Nephron (organoid): Measurements from ENCODE around the gene TCERG1L.

Experiments used
- H3K27ac Mint-ChIP-seq, 3 experiments: 2 replicates each; pipeline ENCODE4 v1.8.0; 2020; ENCODE audit warnings: mixed read lengths in 3 of 3, mild to moderate bottlenecking in 2 of 3, moderate library complexity in 1 of 3
- H3K27me3 Mint-ChIP-seq: 2 replicates; pipeline ENCODE4 v1.8.0; 2021; ENCODE audit warnings: low read depth, mild to moderate bottlenecking, moderate library complexity, mixed read lengths
- H3K36me3 Mint-ChIP-seq: 2 replicates; pipeline ENCODE4 v1.8.0; 2020; ENCODE audit warnings: low read depth, mixed read lengths
- H3K4me1 Mint-ChIP-seq: 2 replicates; pipeline ENCODE4 v1.8.0; 2020; ENCODE audit warnings: mixed read lengths
- H3K4me3 Mint-ChIP-seq, 3 experiments: 2 replicates each; pipeline ENCODE4 v1.8.0; 2020; ENCODE audit warnings: mild to moderate bottlenecking in 3 of 3, mixed read lengths in 3 of 3, moderate library complexity in 2 of 3
- H3K9me3 Mint-ChIP-seq: 2 replicates; pipeline ENCODE4 v1.8.0; 2020; ENCODE audit warnings: mixed read lengths
- TF ChIP-seq, protein P1 (sequence below), 3 experiments: fragments of 200-600 bp; sonication (generic); IDR thresholded peaks; one replicate each; pipeline ENCODE4 v1.5.0; 2021; ENCODE audit warnings: antibody characterized with exemption in 3 of 3; ENCODE audit not compliant: unreplicated experiment in 3 of 3

TCERG1L gene

DNA sequence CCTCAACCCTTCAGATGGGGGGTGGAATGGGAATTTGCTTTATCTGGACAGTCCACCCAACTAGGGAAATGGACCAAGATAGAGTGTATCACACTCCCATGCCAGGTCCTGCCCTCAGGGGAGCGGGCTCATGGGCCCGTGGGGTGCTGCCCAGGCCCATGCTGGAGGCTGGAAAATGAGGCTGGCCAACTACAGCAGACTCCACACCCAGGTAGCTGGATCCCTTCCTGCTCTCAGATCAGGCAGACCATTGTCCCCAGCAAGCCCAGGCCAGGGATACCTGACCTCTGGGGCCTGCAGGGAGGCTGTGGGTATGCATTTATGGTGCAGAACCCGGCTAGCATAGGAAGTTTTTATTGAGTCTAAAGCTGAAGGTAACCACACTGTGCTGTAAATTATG, 162.4 kb downstream of the TCERG1L start:
- H3K4me3 Mint-ChIP-seq = no peak overlapping the region
- TF ChIP-seq, protein P1, sequence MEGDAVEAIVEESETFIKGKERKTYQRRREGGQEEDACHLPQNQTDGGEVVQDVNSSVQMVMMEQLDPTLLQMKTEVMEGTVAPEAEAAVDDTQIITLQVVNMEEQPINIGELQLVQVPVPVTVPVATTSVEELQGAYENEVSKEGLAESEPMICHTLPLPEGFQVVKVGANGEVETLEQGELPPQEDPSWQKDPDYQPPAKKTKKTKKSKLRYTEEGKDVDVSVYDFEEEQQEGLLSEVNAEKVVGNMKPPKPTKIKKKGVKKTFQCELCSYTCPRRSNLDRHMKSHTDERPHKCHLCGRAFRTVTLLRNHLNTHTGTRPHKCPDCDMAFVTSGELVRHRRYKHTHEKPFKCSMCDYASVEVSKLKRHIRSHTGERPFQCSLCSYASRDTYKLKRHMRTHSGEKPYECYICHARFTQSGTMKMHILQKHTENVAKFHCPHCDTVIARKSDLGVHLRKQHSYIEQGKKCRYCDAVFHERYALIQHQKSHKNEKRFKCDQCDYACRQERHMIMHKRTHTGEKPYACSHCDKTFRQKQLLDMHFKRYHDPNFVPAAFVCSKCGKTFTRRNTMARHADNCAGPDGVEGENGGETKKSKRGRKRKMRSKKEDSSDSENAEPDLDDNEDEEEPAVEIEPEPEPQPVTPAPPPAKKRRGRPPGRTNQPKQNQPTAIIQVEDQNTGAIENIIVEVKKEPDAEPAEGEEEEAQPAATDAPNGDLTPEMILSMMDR (IDR thresholded peaks at IDR 0.05; ENCODE audit: unreplicated experiment in 3 of 3) = no peak
- peaks cover 30% of the 10 kb centered on the region for H3K4me1 Mint-ChIP-seq
- H3K36me3 Mint-ChIP-seq = peaks cover 6% of the 10 kb centered on the region
- H3K27ac Mint-ChIP-seq = no peak overlapping the region
- peaks cover 26% of the 10 kb centered on the region for H3K9me3 Mint-ChIP-seq
- peaks cover 25% of the 10 kb centered on the region for H3K27me3 Mint-ChIP-seq

DNA sequence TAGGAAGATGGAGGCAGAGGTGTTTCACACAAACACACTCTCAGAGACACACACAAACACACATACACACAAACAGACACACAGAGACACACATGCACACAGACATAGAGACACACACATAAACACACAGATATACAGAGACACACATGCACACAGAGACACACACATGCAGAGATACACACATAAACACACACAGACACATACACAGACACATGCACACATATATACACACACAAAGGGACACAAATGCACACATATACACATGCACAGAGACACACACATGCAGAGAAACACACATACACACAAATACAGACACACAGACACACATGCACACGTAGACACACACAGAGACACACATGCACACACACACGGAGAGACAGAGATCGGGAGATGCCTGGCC, 163.3 kb downstream of the TCERG1L start:
- Mint-ChIP-seq H3K27me3 (peaks cover 25% of the 10 kb centered on the region), H3K36me3 (peaks cover 6% of the 10 kb centered on the region), H3K9me3 (peaks cover 19% of the 10 kb centered on the region), H3K4me3 (no peak overlapping the region), H3K4me1 (peaks cover 34% of the 10 kb centered on the region), H3K27ac (no peak overlapping the region)
- TF ChIP-seq, protein P1 (IDR thresholded peaks at IDR 0.05; ENCODE audit: unreplicated experiment in 3 of 3) = no peak

DNA sequence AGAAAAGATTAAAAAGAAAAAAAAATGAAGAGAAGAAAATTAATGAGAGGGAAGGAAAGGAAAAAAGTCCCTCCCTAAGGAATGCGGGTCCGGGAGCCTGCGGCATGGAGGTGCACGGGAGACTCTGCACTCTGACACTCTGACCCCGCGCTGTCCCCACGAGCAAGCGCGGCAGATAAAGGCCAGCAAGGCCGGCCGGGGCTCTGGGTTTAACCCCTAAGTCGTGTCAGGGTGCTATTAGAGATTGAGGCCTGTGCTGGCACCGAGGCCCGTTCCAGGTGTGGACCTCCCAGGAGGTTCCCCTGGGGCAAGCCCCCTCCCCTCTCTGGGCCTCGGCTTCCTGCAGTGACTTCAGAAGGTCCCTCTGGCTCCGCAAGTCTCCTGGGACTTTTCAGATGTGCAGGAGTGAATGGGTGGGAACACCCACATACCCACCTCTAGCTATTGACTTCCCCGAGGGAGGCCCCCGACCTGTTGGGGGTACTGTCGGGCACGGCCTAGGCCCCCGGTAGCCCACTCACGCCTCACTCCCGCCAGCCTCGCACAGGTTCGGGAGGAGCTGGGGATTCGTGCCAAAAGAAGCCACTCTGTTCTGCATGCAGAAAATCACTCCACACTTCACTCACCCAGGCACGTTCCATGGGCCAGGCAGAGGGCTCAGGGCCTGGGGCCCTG, 164.1 kb downstream of the TCERG1L start:
- peaks cover 22% of the 10 kb centered on the region for H3K27me3 Mint-ChIP-seq
- peaks cover 4% of the 10 kb centered on the region for H3K36me3 Mint-ChIP-seq
- TF ChIP-seq, protein P1 (IDR thresholded peaks at IDR 0.05; ENCODE audit: unreplicated experiment in 3 of 3) = no peak
- H3K4me1 Mint-ChIP-seq = peaks cover 34% of the 10 kb centered on the region
- H3K27ac Mint-ChIP-seq = peak overlapping the region in 1 of 3 experiments; percentile 29
- H3K4me3 Mint-ChIP-seq = no peak overlapping the region
- H3K9me3 Mint-ChIP-seq = peaks cover 17% of the 10 kb centered on the region

DNA sequence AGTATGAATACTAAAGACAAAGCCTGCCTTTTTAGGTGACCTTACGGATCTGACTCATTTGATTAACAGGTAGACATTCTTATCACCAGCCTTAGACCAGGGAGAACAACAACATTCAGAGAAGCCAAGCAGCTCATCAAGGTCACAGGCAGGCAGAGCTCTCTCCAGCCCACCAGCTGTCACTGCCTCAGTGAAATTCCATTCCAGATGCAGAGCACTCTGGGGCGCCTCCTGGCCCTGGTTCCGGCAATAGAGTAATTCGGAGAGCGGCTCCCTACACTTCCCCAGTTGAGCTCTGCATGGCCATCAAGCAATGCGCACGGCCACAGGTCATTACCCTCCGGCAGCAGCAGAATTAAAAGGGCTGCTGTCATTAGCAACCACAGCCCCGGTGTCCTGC, 164.7 kb downstream of the TCERG1L start:
- TF ChIP-seq, protein P1 (IDR thresholded peaks at IDR 0.05; ENCODE audit: unreplicated experiment in 3 of 3) = no peak
- Mint-ChIP-seq H3K27ac (peak overlapping the region in 1 of 3 experiments; percentile 29), H3K36me3 (no peaks in the 10 kb centered on the region), H3K27me3 (peaks cover 17% of the 10 kb centered on the region), H3K9me3 (peaks cover 12% of the 10 kb centered on the region), H3K4me3 (no peak overlapping the region), H3K4me1 (peaks cover 34% of the 10 kb centered on the region)

DNA sequence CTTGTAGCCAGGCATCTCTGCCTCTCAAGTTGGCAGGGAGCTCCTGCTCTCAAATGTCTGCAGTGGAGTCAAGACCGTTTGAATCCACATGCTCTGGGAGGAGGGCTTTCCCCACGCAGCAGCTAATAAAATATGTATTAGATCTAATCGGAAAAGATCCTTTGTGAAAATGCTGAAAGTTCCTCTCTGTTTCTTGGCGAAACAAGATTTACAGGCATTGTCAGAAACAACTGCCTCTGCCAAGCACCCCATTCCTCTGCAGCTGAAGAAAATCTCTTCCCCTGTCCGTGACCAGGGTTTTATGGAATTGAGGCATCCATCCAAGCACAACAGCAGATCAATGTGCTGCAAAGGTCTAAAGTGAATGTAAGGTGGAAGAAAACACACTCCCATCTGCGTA, 165.8 kb downstream of the TCERG1L start:
- peak overlapping the region; percentile 25 to 66 (median 56) for H3K27ac Mint-ChIP-seq
- no peaks in the 10 kb centered on the region for H3K36me3 Mint-ChIP-seq
- peaks cover 24% of the 10 kb centered on the region for H3K27me3 Mint-ChIP-seq
- peak overlapping the region in 1 of 3 experiments; percentile 70 for H3K4me3 Mint-ChIP-seq
- H3K9me3 Mint-ChIP-seq = peaks cover 2% of the 10 kb centered on the region
- TF ChIP-seq, protein P1 (IDR thresholded peaks at IDR 0.05; ENCODE audit: unreplicated experiment in 3 of 3) = no peak
- peaks cover 34% of the 10 kb centered on the region for H3K4me1 Mint-ChIP-seq
